HG02610 (cell line): Measurements from ENCODE around the gene PRRT1B.
"Not testable (repeated sequence)": the region's sequence is repeated elsewhere in the genome, so short reads cannot be mapped to it uniquely, and the experiment has no call there.

Experiments
- ATAC-seq: cut with Tn5 transposase; IDR thresholded peaks from one replicate; pipeline ENCODE4 v1.9.1; 2021; ENCODE audit warnings: mild to moderate bottlenecking, moderate library complexity; ENCODE audit not compliant: unreplicated experiment

The PRRT1B gene

GRCh38 chr9:131549186-131549585, 3.9 kb downstream of the PRRT1B start:
- ATAC-seq, result not testable (repeated sequence)

DNA sequence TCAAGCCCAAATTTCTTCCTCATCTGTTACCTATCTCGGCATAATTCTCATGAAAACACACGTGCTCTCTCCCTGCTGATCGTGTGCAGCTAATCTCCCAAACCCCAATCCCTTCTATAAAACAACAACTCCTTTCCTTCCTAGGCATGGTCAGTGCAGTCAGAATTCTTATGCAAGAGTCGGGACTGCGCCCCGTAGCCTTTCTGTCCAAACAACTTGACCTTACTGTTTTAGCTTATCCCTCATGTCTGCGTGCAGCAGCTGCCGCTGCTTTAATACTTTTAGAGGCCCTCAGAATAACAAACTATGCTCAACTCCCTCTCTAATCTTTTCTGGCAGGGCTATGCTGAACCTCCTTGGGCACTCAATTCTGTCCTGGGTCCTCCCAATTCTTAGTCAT, 5.1 kb downstream of the PRRT1B start:
- not testable (repeated sequence) for ATAC-seq

DNA sequence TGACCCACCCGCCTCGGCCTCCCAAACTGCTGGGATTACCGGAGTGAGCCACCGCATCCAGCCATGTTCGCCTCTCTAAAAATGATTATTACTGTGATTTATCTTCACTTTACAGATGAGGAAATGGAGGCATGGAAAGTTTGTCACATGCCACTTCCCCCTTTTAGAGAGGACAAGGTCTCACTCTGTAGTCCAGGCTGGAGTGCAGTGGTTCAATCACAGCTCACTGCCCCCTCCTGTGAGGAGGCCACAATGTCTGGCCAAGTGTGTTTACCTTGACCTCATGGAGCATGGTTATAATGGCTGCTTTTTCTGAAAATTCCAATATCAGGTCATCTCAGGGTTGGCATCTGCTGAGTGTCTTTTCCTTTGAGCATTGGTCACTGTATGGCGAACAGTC, 6.7 kb downstream of the PRRT1B start:
- no peak for ATAC-seq

DNA sequence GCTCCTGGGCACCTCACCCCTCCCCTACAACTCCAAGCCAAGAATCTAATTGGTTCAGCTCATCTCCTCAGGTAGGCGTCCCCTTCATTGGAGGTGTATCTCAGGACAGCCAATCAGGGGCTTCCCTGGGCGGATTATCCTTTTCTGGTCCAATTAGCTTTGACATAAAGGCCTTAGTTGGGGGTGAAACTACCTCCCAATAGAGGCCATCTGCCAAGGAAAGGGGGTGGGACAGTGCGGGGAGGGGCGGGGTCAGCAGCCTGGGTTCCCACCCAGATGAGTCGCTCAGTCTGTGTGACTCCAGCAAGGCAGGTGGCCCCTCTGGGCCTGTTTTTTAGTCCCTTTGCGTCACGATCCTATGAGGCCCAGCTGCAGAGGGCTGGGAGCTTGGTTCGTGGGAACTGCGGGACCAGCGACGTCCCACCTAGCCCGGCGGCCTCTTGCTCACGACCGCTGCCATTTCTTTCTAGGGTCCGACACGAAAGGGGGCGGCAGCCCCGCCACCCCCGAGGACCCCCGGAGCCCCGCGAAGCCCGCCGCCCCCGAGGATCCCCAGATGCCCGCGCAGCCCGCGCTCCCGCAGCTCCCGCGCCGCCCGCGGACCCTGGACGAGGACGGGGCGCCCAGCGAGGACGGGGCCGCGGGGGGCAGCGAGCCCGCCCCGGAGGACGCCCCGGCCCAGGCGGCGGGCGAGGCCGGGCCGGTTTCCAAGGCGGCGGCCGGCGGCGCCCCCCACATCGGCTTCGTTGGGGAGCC, 8.9 kb downstream of the PRRT1B start:
- no peak for ATAC-seq

DNA sequence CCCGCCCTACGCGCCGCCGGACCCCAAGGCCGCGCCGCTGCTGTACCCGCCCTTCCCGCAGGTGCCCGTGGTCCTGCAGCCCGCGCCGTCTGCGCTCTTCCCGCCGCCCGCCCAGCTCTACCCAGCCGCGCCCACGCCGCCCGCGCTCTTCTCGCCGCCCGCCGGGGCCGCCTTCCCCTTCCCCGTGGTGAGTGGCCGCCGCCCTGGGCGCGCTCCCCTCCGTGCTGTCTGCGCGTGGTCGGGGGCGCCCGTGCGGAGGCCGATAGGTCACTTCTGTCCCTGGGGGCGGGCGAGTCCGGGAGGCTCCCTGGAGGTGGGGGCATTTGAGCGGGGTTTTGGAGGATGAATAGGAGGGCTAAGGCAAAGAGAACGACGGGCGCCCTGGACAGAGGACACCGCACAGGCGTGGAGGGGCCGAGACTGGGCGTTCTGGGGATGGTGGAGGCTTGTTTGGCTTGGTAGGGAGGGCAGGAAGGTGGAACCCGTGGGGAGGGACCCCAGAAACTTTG, 9.6 kb downstream of the PRRT1B start:
- ATAC-seq, result no peak

DNA sequence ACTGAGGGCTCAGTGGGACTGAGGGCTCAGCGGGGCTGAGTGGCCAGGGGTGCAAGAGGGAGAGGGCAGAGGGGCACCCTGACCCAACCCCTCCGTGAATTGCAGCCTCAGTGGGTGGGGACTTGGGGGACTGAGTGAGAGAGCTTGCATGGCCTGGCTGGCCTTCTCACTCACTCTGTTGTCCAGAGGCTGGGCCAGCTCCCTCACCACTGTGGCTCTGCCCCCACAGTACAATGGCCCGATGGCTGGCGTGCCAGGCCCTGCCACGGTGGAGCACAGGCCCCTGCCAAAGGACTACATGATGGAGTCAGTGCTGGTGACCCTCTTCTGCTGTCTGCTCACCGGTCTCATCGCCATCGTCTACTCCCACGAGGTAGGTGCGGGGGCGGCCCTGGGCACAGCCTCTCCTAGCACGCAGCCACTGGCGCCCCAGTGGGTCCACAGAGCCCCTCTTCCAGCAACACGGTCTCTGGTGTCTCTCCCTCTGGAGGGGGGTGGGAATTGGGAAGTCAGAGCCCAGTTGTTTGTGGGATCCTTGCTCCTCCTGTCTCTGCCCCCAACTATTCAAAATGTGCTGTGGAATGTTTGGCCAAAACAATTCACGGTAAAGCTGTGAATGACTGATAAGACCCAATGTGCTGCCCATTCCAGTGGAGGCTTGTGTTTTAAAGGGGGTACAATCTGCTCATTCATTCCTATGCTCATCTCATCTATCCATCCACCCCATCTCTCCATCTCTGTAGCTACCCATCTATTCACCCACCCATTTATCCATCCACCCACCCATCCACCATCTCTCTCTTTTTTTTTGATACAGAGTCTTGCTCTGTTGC, 10.7 kb downstream of the PRRT1B start:
- ATAC-seq, result no peak

DNA sequence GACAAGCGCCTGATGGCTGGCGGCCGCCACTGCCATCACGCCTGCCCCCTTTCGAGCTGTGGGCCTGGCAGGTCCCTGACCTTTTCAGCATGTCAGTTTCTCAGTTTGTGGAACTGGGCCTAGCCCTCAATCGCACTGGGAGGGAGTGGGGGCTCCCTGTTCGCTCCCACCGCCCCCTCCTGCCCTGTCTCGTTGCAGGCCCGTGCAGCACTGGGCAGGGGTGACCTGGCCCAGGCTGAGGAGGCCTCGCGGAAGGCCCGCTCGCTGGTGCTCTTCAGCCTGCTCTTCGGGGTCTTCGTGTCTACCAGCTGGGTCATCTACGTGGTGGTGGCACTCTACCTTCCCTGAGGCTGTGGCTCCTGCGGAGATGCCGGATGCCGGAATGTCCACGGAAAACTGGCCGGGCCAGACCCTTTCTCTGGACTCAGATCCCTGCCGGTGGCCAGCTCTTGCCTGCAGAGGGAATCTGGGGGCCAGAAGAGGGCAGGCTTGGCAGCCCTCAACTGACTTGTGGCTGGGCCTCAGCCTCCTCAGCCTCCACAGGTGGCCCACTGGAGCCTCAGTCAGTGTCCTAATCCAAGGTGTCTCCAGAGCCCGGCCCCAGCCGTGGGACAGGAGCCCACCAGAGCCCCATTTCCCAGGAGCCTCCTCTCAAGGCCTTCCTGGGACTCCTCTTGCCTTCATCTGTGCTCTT, 12.7 kb downstream of the PRRT1B start:
- ATAC-seq, result no peak

GRCh38 chr9:131559421-131560000, 14.2 kb downstream of the PRRT1B start:
- no peak for ATAC-seq

DNA sequence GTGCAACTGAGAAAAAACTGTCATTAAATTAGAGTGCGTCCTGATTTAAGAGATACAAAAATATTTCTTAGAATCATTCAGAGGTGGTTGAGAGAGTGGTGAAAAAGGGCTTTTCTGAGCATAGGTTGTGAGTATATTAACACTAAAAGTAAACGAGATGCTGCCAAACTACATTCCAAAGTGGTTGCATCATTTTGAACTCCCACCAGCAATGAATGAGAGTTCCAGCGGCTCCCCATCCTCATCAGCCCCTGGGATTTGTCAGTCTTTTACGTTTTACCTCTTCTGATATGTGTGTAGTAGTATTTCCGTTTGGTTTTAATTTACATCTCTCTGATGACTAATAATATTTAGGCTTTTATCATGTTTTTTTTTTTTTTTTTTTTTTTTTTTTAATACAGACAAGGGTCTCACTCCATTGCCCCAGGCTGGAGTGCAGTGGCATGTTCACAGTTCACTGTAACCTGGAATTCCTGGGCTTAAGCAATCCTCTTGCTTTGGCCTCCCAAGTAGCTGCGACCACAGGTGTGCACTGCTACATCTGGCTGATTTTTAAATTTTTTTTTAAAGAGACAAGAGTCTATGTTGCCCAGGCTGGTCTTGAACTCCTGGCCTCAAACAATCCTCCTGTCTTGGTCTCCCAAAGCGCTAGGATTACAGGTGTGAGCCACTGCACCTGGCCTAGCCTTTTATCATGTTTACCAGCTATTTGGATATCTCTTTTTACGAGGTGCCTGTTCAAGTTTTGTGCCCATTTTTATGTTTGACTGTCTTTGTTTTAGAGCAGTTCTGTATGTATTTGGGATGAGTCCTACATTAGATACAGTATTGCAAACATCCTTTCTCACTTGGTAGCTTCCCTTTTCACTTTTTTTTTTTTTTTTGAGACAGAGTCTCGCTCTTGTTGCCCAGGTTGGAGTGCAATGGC, 17.0 kb downstream of the PRRT1B start:
- ATAC-seq, result no peak

DNA sequence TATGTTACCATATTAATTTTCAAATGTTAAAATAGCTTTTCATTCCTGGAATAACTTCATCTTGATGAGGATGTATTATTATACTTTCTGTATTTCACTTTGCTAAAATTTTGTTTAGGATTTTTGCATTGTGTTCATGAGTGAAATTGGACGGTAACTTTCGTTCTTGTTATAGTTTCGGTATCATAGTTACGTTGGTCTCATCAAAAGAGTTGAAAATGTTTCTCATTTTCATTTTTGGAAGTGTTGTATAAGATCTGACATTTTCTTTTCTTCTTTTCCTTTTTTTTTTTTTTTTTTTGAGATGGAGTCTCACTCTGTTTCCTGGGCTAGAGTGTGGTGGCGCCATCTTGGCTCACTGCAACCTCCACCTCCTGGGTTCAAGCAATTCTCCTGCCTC, 20.0 kb downstream of the PRRT1B start:
- no peak for ATAC-seq

GRCh38 chr9:131566158-131566557, 20.8 kb downstream of the PRRT1B start:
- ATAC-seq, result no peak

GRCh38 chr9:131567910-131568309, 22.6 kb downstream of the PRRT1B start:
- ATAC-seq, result no peak

DNA sequence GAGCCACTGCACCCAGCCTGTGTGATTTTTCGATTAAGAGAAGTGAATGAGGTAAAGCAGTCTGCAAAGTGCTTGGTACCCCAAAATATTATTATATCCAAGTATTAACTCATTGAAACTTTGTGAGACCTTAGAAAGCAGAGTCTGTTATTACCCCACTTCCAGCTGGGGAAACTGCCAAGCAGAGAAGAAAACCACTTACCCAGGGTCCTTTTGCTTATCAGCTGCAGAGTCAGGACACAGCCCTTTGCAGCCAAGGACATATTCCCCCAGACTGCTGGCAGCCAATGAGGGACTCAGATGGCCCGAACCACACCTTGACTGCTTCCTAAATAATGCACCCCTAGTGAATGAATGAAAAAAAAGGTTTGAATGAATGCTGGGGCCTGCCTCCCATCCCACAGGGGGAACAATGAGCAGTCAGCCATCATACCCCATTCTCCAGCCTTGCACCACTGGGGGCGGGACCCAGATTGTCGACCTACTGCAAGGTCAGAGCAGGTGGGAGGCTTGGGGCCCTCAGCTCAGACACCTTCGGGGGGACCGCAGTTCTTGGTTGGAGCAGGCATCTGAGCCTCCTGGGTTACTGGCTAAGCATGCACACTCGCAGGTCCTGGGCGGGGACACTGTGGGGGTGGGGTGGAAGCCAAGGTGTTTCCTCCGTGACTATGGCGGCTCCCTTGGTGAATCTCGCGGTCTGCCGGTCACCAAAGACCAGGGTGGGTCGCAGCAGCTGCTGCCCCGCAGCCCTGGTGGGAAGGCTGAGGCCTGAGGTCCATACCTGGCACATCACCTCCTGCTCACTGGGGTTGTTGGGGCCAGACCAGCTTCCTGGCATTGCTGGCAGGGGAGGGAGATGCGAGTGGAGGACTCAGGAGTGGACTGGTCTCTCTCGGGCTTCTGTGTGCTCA, 29.7 kb downstream of the PRRT1B start:
- no peak for ATAC-seq

GRCh38 chr9:131575946-131576853, 30.9 kb downstream of the PRRT1B start:
- ATAC-seq, result no peak

- no peak for ATAC-seq
Measured at GRCh38 chr9:131577005-131578000, 32.0 kb downstream of the PRRT1B start.

GRCh38 chr9:131578021-131578420, 32.7 kb downstream of the PRRT1B start:
- no peak for ATAC-seq
